Erythroblast (primary cell): ENCODE data around the gene DOCK4.

Experiments used
- GATA1 ChIP-seq: IDR thresholded peaks from 2 replicates; pipeline ENCODE4 v1.6.1; 2011; ENCODE audit warnings: low read depth, mild to moderate bottlenecking, control low read depth, low read length, moderate library complexity
- POLR2A ChIP-seq: IDR thresholded peaks from 2 replicates; pipeline ENCODE4 v1.6.1; 2011; ENCODE audit warnings: mild to moderate bottlenecking, low read length

DNA sequence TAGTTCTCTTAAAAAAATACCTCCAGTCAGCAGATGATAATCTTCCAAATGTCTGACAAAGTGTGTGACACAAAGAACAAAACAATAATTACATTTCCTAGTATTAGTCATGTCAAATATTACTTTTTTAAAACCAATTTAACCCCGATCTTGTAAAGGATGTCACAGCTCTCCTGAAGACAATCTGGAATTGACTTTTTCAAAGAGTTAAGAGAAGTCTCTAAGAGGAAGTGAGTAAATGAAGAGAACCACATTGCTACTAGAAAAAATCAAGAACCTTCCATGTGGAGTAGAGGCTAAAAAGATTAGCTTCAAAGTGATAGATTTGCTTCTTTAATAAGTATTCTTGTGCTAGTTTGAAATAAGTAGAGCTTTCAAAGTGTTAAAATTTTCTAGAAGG, 425.7 kb downstream of the DOCK4 start:
- TF ChIP-seq POLR2A, result no peak
- TF ChIP-seq GATA1, result no peak
